B cell (primary cell): ENCODE measurements around the gene TRIM58. TPM values are rescaled to one million over a fixed set of nuclear protein-coding genes. Genes with fewer than 3 reads are reported as not detected.
A peak's percentile ranks its signal among the peaks of the same experiment; 100 is the strongest.

ENCODE experiments used
- ATAC-seq: fragments of 200-7000 bp; cut with Tn5 transposase; one replicate; pipeline ENCODE4 v1.10.0; 2021; ENCODE audit warnings: low read depth, mild to moderate bottlenecking, moderate number of reproducible peaks, moderate library complexity
- CTCF ChIA-PET: fragments of 350-600 bp; sonication (Branson Sonifier 250); formaldehyde crosslinking; loops from one replicate; lab custom pipeline; 2021; ENCODE audit warnings: antibody characterized with exemption, inconsistent platforms; lab: Charles Lee
- POLR2A ChIA-PET: fragments of 350-600 bp; sonication (Branson Sonifier 250); formaldehyde crosslinking; loops from one replicate; lab custom pipeline; 2021; ENCODE audit warnings: antibody characterized with exemption; lab: Charles Lee
- DNase-seq: peaks from one replicate; pipeline ENCODE4 v3.0.0; 2013
- H2AFZ ChIP-seq: 2 replicates; pipeline ENCODE4 v1.6.1; 2012; ENCODE audit warnings: mild to moderate bottlenecking, low read depth, low read length; ENCODE audit not compliant: insufficient read depth, poor library complexity, severe bottlenecking
- H3K27ac ChIP-seq, 2 donors: 1 replicate in 1 of 2; 2 replicates in 1 of 2; pipeline ENCODE4 v1.5.1; 2012 to 2013; ENCODE audit warnings: low read length in 2 of 2, mild to moderate bottlenecking in 2 of 2, moderate library complexity in 1 of 2
- H3K27me3 ChIP-seq, 4 experiments: fragments of 200-600 bp in 1 of 4; sonication (generic) in 1 of 4; replicated peaks in 1 of 4; 1 replicate in 2 of 4; 2 replicates in 2 of 4; pipeline versions ENCODE4 v1.6.1 to v1.7.0; 2013 to 2016; ENCODE audit warnings: low read length in 3 of 4, mild to moderate bottlenecking in 2 of 4, mixed read lengths in 1 of 4, moderate library complexity in 1 of 4; ENCODE audit not compliant: insufficient read depth in 4 of 4, control insufficient read depth in 3 of 4; ENCODE audit errors: control extremely low read depth in 1 of 4
- H3K36me3 ChIP-seq, 2 experiments: replicated peaks in 1 of 2; 1 replicate in 1 of 2; 2 replicates in 1 of 2; pipeline versions ENCODE4 v1.6.1 to v1.7.1; 2013; ENCODE audit warnings: low read length in 1 of 2; ENCODE audit not compliant: insufficient read depth in 2 of 2, control insufficient read depth in 1 of 2; ENCODE audit errors: control extremely low read depth in 1 of 2, extremely low read depth in 1 of 2
- H3K4me1 ChIP-seq, 2 donors: fragments of 200-600 bp in 1 of 2; sonication (generic) in 1 of 2; 1 replicate in 1 of 2; 2 replicates in 1 of 2; pipeline versions ENCODE4 v1.5.1 to v1.6.1; 2013 to 2017; ENCODE audit warnings: low read length in 2 of 2; ENCODE audit not compliant: control insufficient read depth in 2 of 2, insufficient read depth in 2 of 2
- H3K4me2 ChIP-seq: replicated peaks from 2 replicates; pipeline ENCODE3; 2012; ENCODE audit warnings: mild to moderate bottlenecking, low read depth, low read length; ENCODE audit not compliant: poor library complexity, severe bottlenecking
- H3K4me3 ChIP-seq, 5 experiments: fragments of 200-600 bp in 1 of 5; sonication (generic) in 1 of 5; 1 replicate in 3 of 5; 2 replicates in 2 of 5; pipeline versions ENCODE4 v1.5.1 to v1.7.0; 2011 to 2016; ENCODE audit warnings: low read length in 4 of 5, mild to moderate bottlenecking in 4 of 5, low read depth in 2 of 5, control low read depth in 1 of 5, moderate library complexity in 1 of 5; ENCODE audit not compliant: insufficient read depth in 1 of 5; ENCODE audit errors: control extremely low read depth in 1 of 5, extremely low read depth in 1 of 5
- H3K79me2 ChIP-seq: fragments of 200-600 bp; sonication (generic); one replicate; pipeline ENCODE4 v1.6.0; 2016; ENCODE audit warnings: low read length; ENCODE audit not compliant: control insufficient read depth, insufficient read depth
- H3K9ac ChIP-seq: fragments of 200-600 bp; sonication (generic); 2 replicates; pipeline ENCODE4 v1.6.1; 2017; ENCODE audit warnings: mild to moderate bottlenecking, low read length, moderate library complexity
- H3K9me3 ChIP-seq, 3 donors: one replicate each; pipeline versions ENCODE4 v1.6.1 to v1.7.1; 2013; ENCODE audit warnings: low read length in 2 of 3; ENCODE audit not compliant: control insufficient read depth in 2 of 3, insufficient read depth in 1 of 3; ENCODE audit errors: control extremely low read depth in 1 of 3
- H4K20me1 ChIP-seq: 2 replicates; pipeline ENCODE4 v1.6.0; 2012; ENCODE audit warnings: mild to moderate bottlenecking, low read length; ENCODE audit not compliant: insufficient read depth, control insufficient read depth, poor library complexity, severe bottlenecking
- H3K27ac Mint-ChIP-seq: one replicate; pipeline ENCODE4 v1.8.0; 2021; ENCODE audit warnings: mixed read lengths
- H3K27me3 Mint-ChIP-seq: one replicate; pipeline ENCODE4 v1.8.0; 2021; ENCODE audit warnings: mixed read lengths
- H3K4me1 Mint-ChIP-seq: one replicate; pipeline ENCODE4 v1.8.0; 2021; ENCODE audit warnings: mixed read lengths
- H3K4me3 Mint-ChIP-seq: one replicate; pipeline ENCODE4 v1.8.0; 2021; ENCODE audit warnings: mixed read lengths
- H3K9me3 Mint-ChIP-seq: one replicate; pipeline ENCODE4 v1.8.0; 2022; ENCODE audit warnings: mixed read lengths; ENCODE audit not compliant: insufficient read depth
- CTCF ChIP-seq: fragments of 200-600 bp; IDR thresholded peaks from one replicate; pipeline ENCODE4 v1.8.0; 2022; ENCODE audit warnings: antibody characterized with exemption, mild to moderate bottlenecking
- EZH2 ChIP-seq: IDR thresholded peaks from 2 replicates; pipeline ENCODE4 v1.6.1; 2012; ENCODE audit warnings: borderline replicate concordance, low read depth, mild to moderate bottlenecking, moderate library complexity, low read length; ENCODE audit not compliant: insufficient read depth, poor library complexity, severe bottlenecking
- WGBS: methylation state at CpG from one replicate; pipeline ENCODE4 v1.1.5; 2013; ENCODE audit warnings: missing lambda C conversion rate; ENCODE audit not compliant: insufficient coverage; 5-methylcytosine and 5-hydroxymethylcytosine counted together
- intact Hi-C: fragments of 100-400 bp; cut with micrococcal nuclease; formaldehyde crosslinking; loops from one replicate; pipeline ENCODE4 v1.10.0; 2022
- polyA plus RNA-seq: library from polyadenylated mRNA; depleted of rRNA; stranded (reverse); fragments of >200 nt; gene quantifications from 2 replicates; pipeline ENCODE4 v1.2.3, GENCODE V29; 2012
- total RNA-seq, 2 donors: library from RNA; stranded (reverse); fragments of 120-200 nt in 1 of 2; gene quantifications; 1 replicate in 1 of 2; 2 replicates in 1 of 2; pipeline versions ENCODE4 v1.2.3 to v1.2.4, GENCODE V29; 2013 to 2022

The TRIM58 gene
- total and polyA plus RNA-seq, 2 donors (not counting 1 experiment from before 2014, with no cell fraction given): 0.84 to 1.5 TPM

GRCh38 chr1:247905181-247905580, 48.2 kb downstream of the TRIM58 start:
- Histone ChIP-seq H2AFZ (no peak overlapping the region), H3K27ac (no peak overlapping the region), H3K4me2 (no peak overlapping the region), H3K36me3 (no peaks in the 10 kb centered on the region), H3K4me3 (no peak overlapping the region), H3K79me2 (no peaks in the 10 kb centered on the region), H3K27me3 (no peaks in the 10 kb centered on the region), H4K20me1 (no peaks in the 10 kb centered on the region), H3K9me3 (peaks cover 0 to 12% (median 4%) of the 10 kb centered on the region in 3 donors), H3K9ac (no peak overlapping the region), H3K4me1 (peaks cover 8 to 11% of the 10 kb centered on the region in 2 donors)
- POLR2A ChIA-PET: no interaction called here
- peak overlapping the region; percentile 78 for H3K4me3 Mint-ChIP-seq
- 100% methylated on average over 7 of the region's 13 CpGs for WGBS
- DNase-seq: no peak
- no peak for ATAC-seq
- H3K4me1 Mint-ChIP-seq: peaks cover 25% of the 10 kb centered on the region
- TF ChIP-seq EZH2 (no peak), CTCF (no peak)
- intact Hi-C loops: no loop called here
- H3K9me3 Mint-ChIP-seq: peaks cover 5% of the 10 kb centered on the region
- H3K27me3 Mint-ChIP-seq: no peaks in the 10 kb centered on the region
- CTCF ChIA-PET: no interaction called here
- H3K27ac Mint-ChIP-seq: peak overlapping the region; percentile 56

GRCh38 chr1:247905910-247906503, 49.0 kb downstream of the TRIM58 start:
- Mint-ChIP-seq H3K27me3 (no peaks in the 10 kb centered on the region), H3K27ac (peak overlapping the region; percentile 71), H3K9me3 (peaks cover 5% of the 10 kb centered on the region), H3K4me3 (peak overlapping the region; percentile 78), H3K4me1 (peaks cover 25% of the 10 kb centered on the region)
- ATAC-seq (peak; percentile 36), DNase-seq (peak; percentile 25)
- 0% methylated on average over 4 of the region's 9 CpGs for WGBS
- H3K4me1 ChIP-seq: peaks cover 8 to 11% of the 10 kb centered on the region in 2 donors
- H3K9me3 ChIP-seq: peaks cover 0 to 12% (median 4%) of the 10 kb centered on the region in 3 donors
- no peak for TF ChIP-seq EZH2
- TF ChIP-seq CTCF: no peak
- H2AFZ ChIP-seq: peak overlapping the region; percentile 36
- peak overlapping the region; percentile 71 for H3K4me2 ChIP-seq
- no peaks in the 10 kb centered on the region for H3K36me3 ChIP-seq
- H3K4me3 ChIP-seq: peak overlapping the region; percentile 0 to 68 (median 53)
- H3K79me2 ChIP-seq: no peaks in the 10 kb centered on the region
- ChIA-PET CTCF (interaction anchor here (0.8 kb wide), 1 partner anchor 48 kb away, joined by 3 read pairs; no protein-coding TSS in a partner anchor), POLR2A (no interaction called here)
- H3K9ac ChIP-seq: peak overlapping the region; percentile 60
- intact Hi-C loops: no loop called here
- H3K27ac ChIP-seq: peak overlapping the region; percentile 34 to 43
- no peaks in the 10 kb centered on the region for H3K27me3 ChIP-seq
- no peaks in the 10 kb centered on the region for H4K20me1 ChIP-seq
